Glutamatergic neuron (in vitro differentiated cells): ENCODE data around the gene LSAMP. TPM values are rescaled to one million over a fixed set of nuclear protein-coding genes. Genes with fewer than 3 reads are reported as not detected.

Experiments
- DNase-seq: peaks from one replicate; pipeline ENCODE4 v3.0.0; 2022
- H3K27ac Mint-ChIP-seq: one replicate; pipeline ENCODE4 v1.8.0; 2020; ENCODE audit warnings: mild to moderate bottlenecking, mixed read lengths, inconsistent platforms; ENCODE audit not compliant: unreplicated experiment
- H3K27me3 Mint-ChIP-seq: one replicate; pipeline ENCODE4 v1.8.0; 2020; ENCODE audit warnings: mild to moderate bottlenecking, moderate library complexity, mixed read lengths, inconsistent platforms; ENCODE audit not compliant: unreplicated experiment
- H3K36me3 Mint-ChIP-seq: one replicate; pipeline ENCODE4 v1.8.0; 2020; ENCODE audit warnings: mild to moderate bottlenecking, mixed read lengths, inconsistent platforms; ENCODE audit not compliant: unreplicated experiment
- H3K4me1 Mint-ChIP-seq: one replicate; pipeline ENCODE4 v1.8.0; 2020; ENCODE audit warnings: mild to moderate bottlenecking, low read depth, mixed read lengths, inconsistent platforms; ENCODE audit not compliant: unreplicated experiment
- H3K4me3 Mint-ChIP-seq: one replicate; pipeline ENCODE4 v1.8.0; 2020; ENCODE audit warnings: mild to moderate bottlenecking, mixed read lengths, inconsistent platforms; ENCODE audit not compliant: unreplicated experiment
- H3K9me3 Mint-ChIP-seq: one replicate; pipeline ENCODE4 v1.8.0; 2020; ENCODE audit warnings: mild to moderate bottlenecking, moderate library complexity, mixed read lengths, inconsistent platforms; ENCODE audit not compliant: unreplicated experiment
- total RNA-seq: library from RNA; stranded (reverse); fragmentation: NEBNext Ultra II Directional; extraction: Animal tissue kit (Norgen Biotek cat#: 25700); gene quantifications from one replicate; pipeline ENCODE4 v1.2.1, GENCODE V29; 2021; ENCODE audit not compliant: unreplicated experiment
- TF ChIP-seq, protein P1 (sequence below): fragments of 200-600 bp; sonication (generic); IDR thresholded peaks from one replicate; pipeline ENCODE4 v1.5.0; 2021; ENCODE audit not compliant: partially characterized antibody, unreplicated experiment

LSAMP gene
- total RNA-seq, 1 donor from 2014 or later = 67.1 TPM

DNA sequence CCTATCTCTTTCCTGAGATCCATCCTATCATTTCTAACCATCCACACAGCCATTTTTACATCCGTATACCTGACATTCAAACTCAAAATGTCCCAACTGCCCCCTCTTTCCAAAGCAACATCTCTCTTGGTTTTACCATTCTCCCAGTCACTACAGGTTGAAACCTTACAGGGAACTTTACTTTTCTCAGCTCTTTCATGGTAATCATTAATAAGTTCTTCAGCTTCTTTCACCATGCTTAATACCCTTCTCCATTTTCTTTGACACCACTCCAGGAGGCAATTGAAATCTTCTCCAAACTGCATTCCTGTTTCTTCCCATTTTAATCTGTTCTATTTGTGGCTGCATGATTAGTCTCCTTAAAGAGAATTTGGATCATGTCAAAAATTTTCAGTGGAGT, 469.5 kb downstream of the LSAMP start:
- no peaks in the 10 kb centered on the region for H3K4me1 Mint-ChIP-seq
- no peaks in the 10 kb centered on the region for H3K36me3 Mint-ChIP-seq
- no peak for DNase-seq
- no peak overlapping the region for H3K4me3 Mint-ChIP-seq
- no peaks in the 10 kb centered on the region for H3K27me3 Mint-ChIP-seq
- H3K9me3 Mint-ChIP-seq = peaks cover 1% of the 10 kb centered on the region
- TF ChIP-seq, protein P1, sequence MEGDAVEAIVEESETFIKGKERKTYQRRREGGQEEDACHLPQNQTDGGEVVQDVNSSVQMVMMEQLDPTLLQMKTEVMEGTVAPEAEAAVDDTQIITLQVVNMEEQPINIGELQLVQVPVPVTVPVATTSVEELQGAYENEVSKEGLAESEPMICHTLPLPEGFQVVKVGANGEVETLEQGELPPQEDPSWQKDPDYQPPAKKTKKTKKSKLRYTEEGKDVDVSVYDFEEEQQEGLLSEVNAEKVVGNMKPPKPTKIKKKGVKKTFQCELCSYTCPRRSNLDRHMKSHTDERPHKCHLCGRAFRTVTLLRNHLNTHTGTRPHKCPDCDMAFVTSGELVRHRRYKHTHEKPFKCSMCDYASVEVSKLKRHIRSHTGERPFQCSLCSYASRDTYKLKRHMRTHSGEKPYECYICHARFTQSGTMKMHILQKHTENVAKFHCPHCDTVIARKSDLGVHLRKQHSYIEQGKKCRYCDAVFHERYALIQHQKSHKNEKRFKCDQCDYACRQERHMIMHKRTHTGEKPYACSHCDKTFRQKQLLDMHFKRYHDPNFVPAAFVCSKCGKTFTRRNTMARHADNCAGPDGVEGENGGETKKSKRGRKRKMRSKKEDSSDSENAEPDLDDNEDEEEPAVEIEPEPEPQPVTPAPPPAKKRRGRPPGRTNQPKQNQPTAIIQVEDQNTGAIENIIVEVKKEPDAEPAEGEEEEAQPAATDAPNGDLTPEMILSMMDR = no peak
- no peak overlapping the region for H3K27ac Mint-ChIP-seq

GRCh38 chr3:115975353-115975752, 469.9 kb downstream of the LSAMP start:
- Mint-ChIP-seq H3K27ac (no peak overlapping the region), H3K4me3 (no peak overlapping the region), H3K27me3 (no peaks in the 10 kb centered on the region), H3K36me3 (no peaks in the 10 kb centered on the region), H3K4me1 (no peaks in the 10 kb centered on the region), H3K9me3 (peaks cover 1% of the 10 kb centered on the region)
- TF ChIP-seq, protein P1 = no peak
- no peak for DNase-seq

GRCh38 chr3:115974940-115975339, 470.3 kb downstream of the LSAMP start:
- Mint-ChIP-seq H3K36me3 (no peaks in the 10 kb centered on the region), H3K27ac (no peak overlapping the region), H3K4me1 (no peaks in the 10 kb centered on the region), H3K4me3 (no peak overlapping the region), H3K9me3 (peaks cover 1% of the 10 kb centered on the region), H3K27me3 (no peaks in the 10 kb centered on the region)
- DNase-seq = no peak
- TF ChIP-seq, protein P1 = no peak

- Mint-ChIP-seq H3K27ac (no peak overlapping the region), H3K9me3 (peaks cover 2% of the 10 kb centered on the region), H3K36me3 (no peaks in the 10 kb centered on the region), H3K27me3 (no peaks in the 10 kb centered on the region), H3K4me3 (no peak overlapping the region), H3K4me1 (no peaks in the 10 kb centered on the region)
- DNase-seq = no peak
- TF ChIP-seq, protein P1 = no peak
These were observed 476.4 kb downstream of the LSAMP start for GRCh38 chr3:115968871-115969270.

DNA sequence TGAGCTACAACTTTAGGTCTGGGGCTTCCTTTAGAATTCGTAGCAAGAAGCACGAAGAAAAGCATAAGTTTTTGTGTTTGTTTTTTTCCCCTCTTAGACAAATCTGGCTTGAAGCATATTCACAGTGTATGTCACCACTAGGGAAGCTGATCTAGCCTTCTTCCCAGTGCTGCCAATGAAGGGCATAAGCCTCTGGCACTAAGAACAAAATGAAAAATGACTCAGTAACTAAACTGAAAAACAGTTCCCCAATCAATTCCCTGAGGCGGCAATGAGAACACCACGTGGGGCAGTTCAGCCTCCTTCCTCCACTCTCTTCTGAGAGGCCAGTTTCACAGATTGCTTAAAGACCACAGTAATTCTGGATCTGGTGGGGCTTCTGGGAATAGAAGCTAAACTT, 483.9 kb downstream of the LSAMP start:
- Mint-ChIP-seq H3K4me3 (no peak overlapping the region), H3K9me3 (no peaks in the 10 kb centered on the region), H3K4me1 (peaks cover 16% of the 10 kb centered on the region), H3K27me3 (peaks cover 1% of the 10 kb centered on the region), H3K27ac (peak overlapping the region; percentile 13), H3K36me3 (no peaks in the 10 kb centered on the region)
- TF ChIP-seq, protein P1 = no peak
- DNase-seq = no peak
